Epithelial cell of proximal tubule (primary cell): Measurements from ENCODE around the gene RAB11FIP3. TPM values are rescaled to one million over a fixed set of nuclear protein-coding genes. Genes with fewer than 3 reads are reported as not detected.

Source experiments
- DNase-seq: peaks from one replicate; pipeline ENCODE4 v3.0.0-alpha.2; 2011; ENCODE audit warnings: low read depth
- H3K4me3 ChIP-seq: 2 replicates; pipeline ENCODE4 v1.5.1; 2011; ENCODE audit warnings: low read depth, mild to moderate bottlenecking, low read length
- total RNA-seq: library from RNA; depleted of rRNA; stranded (reverse); fragments of >200 nt; gene quantifications from 2 replicates; pipeline ENCODE4 v1.2.3, GENCODE V29; 2015
- TF ChIP-seq, protein P1 (sequence below): conservative IDR thresholded peaks from 2 replicates; pipeline ENCODE4 v1.5.1; 2012; ENCODE audit warnings: low read depth, mild to moderate bottlenecking, low read length

The RAB11FIP3 gene
- total RNA-seq, 1 donor from 2014 or later: 29.1 TPM

DNA sequence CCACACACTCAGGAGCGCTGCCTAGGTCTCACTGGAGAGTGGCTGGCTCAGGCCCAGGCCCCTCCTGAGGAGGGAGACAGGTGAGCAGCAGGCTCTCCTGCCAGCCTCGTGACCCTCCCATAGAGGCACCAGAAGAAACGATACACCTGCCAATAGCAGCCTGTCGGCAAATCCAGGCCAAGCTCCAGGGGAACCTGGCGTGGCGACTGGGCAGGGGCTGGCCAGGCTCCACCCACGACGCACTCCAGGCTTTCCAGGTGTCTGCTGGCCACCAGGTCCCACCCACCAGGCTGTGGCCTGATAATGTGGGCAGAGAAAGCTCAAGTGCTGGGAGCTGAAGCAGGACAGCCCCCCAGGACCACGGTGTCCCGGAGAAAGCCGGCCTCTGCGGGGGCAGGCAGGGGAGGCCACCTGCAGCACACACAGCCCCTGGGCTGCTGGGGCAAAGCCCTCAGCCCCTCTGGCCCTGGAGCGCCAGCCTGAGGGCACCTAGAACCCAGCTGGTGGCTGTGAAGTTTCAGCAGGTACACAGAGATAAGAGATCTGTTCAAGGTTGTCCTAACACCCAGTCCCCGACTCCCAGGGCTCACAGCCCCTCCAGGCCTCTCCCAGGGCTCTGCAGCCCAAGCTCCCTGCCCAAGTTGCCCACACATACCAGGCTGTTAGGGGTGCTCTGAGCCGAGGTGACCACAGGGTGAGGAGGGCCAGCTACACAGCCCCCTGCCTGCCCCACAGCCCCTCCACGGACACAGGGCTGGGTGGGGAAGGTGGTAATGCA lies 46.1 kb upstream of the RAB11FIP3 start:
- no peak overlapping the region for H3K4me3 ChIP-seq
- TF ChIP-seq, protein P1, sequence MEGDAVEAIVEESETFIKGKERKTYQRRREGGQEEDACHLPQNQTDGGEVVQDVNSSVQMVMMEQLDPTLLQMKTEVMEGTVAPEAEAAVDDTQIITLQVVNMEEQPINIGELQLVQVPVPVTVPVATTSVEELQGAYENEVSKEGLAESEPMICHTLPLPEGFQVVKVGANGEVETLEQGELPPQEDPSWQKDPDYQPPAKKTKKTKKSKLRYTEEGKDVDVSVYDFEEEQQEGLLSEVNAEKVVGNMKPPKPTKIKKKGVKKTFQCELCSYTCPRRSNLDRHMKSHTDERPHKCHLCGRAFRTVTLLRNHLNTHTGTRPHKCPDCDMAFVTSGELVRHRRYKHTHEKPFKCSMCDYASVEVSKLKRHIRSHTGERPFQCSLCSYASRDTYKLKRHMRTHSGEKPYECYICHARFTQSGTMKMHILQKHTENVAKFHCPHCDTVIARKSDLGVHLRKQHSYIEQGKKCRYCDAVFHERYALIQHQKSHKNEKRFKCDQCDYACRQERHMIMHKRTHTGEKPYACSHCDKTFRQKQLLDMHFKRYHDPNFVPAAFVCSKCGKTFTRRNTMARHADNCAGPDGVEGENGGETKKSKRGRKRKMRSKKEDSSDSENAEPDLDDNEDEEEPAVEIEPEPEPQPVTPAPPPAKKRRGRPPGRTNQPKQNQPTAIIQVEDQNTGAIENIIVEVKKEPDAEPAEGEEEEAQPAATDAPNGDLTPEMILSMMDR: no peak
- DNase-seq: no peak

DNA sequence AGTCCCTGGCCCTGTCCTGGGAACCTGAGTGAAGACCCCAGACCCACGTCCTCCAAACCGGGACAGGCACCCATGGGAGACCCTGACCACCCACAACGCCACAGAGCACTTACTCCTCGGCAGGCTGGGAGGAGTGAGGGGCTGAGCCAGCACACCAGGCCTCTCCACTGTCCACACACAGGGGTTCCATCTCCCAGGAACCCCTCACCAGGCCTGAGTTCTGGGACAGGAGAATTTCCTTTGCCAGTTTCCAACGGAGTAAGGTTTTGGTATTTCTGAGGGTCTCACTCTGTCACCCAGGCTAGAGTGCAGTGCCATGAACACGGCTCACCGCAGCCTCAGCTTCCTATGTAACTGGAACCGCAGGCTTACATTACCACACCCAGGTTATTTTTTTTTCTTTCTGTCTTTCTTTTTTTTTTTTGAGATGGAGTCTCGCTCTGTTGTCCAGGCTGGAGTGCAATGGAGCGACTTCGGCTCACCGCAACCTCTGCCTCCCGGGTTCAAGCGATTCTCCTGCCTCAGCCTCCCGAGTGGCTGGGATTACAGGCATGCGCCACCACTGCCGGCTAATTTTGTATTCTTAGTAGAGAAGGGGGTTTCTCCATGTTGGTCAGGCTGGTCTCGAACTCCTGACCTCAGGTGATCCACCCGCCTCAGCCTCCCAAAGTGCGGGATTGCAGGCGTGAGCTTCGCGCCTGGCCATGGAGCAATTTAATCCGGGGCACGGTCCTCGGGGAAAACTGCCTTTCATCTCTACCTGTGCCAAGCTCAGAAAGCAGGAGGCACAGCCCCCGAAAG lies 45.3 kb upstream of the RAB11FIP3 start:
- peak overlapping the region; percentile 94 for H3K4me3 ChIP-seq
- TF ChIP-seq, protein P1: no peak
- DNase-seq: no peak

DNA sequence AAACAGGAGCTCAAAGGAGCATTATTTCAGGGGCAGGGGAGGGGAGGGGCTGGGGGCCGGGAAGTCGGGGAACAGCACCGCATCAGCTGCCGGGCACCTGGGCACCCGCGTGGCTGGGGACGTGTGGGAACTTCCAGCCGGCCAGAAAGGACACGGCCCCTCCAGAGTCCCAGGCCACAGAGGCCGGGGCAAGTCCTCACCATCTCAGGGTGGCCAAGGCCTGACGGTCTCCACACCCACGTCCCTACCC lies 44.8 kb upstream of the RAB11FIP3 start:
- TF ChIP-seq, protein P1: no peak
- peak overlapping the region; percentile 94 for H3K4me3 ChIP-seq
- DNase-seq: no peak

DNA sequence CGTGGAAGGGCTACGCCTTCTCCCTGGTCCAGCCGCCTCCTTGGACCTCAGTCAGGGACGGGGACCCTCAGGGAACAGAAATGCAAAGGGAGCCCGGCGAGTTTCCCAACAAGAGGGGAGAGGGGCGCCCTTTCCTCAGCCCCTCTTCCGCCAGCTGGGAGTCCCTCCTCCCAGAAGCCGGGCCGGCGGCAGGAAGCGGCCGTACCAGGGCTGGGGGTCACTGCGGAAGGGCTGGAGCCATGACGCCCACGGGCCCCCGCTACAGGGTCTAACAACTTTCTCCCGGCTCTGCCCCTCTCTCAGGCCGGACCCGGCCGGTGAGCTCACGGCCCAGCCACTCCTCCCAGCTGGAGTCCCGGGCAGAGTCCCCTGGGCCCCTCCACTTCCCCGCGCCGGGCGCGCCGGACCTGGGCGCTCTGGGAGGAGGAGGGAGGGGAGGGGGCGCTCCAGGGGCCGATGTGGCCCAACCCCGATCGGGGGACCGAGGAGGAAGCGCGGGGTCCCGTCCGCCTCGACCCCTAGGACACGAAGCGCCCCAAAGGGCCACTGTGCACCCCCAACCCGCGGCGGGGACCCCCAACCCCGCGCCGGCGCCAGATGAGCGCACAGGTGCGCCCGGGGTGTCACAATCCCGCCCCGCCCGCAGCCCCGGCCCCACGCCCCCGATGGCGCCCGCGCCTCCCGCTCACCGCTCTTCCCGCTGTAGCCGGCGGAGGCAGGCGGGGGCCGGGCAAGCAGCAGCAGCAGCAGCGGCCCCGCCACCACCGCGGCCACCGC lies 44.2 kb upstream of the RAB11FIP3 start:
- no peak for DNase-seq
- peak overlapping the region; percentile 94 for H3K4me3 ChIP-seq
- TF ChIP-seq, protein P1: no peak

DNA sequence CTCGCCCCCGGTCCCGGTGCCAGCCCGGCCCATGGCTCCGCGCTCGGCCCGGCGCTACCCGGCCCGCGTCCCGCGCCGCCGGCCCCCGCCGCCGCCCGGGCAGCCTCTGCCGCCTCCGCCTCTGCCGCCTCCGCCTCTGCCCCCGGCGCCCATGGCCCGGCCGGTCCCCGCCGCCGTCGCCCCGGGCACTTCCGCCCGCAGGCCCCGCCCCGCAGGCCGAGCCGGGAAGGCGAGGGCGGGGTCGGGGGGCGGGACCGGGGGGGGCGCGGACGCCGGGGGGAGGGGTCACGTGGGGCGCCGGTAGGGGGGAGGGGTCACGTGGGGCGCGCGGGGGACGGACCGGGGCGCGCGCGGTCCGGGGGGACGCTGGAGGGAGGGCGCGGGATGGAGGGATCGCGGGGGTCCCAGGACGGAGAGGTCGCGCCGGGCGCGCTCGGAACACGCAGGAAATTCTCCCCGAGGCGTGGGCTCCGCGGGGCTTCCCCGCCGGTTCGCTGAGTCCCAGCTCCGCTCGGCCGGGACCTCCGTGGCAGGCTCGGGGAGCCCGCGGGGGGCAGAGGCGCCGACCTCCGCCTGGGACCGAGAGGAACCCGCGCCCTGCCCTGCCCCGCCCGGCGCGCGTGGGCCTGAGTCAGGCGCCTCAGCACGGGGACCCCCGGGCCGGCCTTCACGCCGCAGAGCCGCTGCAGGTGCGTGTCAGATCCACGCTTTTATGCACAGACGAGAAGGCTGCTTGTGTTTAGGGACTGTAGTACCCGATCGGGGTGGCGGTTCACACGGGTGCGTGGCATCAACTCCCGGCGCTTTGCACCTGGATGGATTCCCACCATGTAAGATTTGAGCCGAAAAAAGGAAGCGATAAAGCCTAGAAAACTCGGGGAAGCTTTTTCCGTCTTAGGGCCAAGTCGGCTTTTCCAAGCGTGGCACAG lies 43.4 kb upstream of the RAB11FIP3 start, which contains the start of gene PGAP6:
TSS of gene PGAP6 (minus strand) at position 190 of the 929 bp plus-strand sequence. CDS start at position 33, 157 bp downstream.
- TF ChIP-seq, protein P1: no peak
- no peak for DNase-seq
- peak within 1 kb of the TSS; percentile 94 for H3K4me3 ChIP-seq
